Fibroblast of skin of abdomen (primary cell): ENCODE data around the gene USP20.
"Not testable (repeated sequence)": the region's sequence is repeated elsewhere in the genome, so short reads cannot be mapped to it uniquely, and the experiment has no call there.

Source experiments
- DNase-seq: peaks from one replicate; pipeline ENCODE4 v3.0.0-alpha.2; 2013

The USP20 gene

GRCh38 chr9:129876815-129877214 is 41.6 kb downstream of the USP20 start:
- no peak for DNase-seq

GRCh38 chr9:129878291-129878690 is 43.0 kb downstream of the USP20 start:
- no peak for DNase-seq

- DNase-seq = no peak
These were observed 43.9 kb downstream of the USP20 start for GRCh38 chr9:129879103-129879699.

- no peak for DNase-seq
These were observed 44.9 kb downstream of the USP20 start for GRCh38 chr9:129879991-129880653.

GRCh38 chr9:129880654-129881546 is 45.6 kb downstream of the USP20 start:
- peak; percentile 71 for DNase-seq

GRCh38 chr9:129881547-129882324 is 46.5 kb downstream of the USP20 start:
- no peak for DNase-seq

GRCh38 chr9:129884220-129885017 is 49.2 kb downstream of the USP20 start:
- peak; percentile 83 for DNase-seq

- DNase-seq = no peak
These were observed 49.9 kb downstream of the USP20 start for GRCh38 chr9:129885018-129885669.

GRCh38 chr9:129885670-129886106 is 50.4 kb downstream of the USP20 start:
- DNase-seq = peak; percentile 90

GRCh38 chr9:129886226-129887174 is 51.2 kb downstream of the USP20 start:
- no peak for DNase-seq

GRCh38 chr9:129887334-129888292 is 52.4 kb downstream of the USP20 start:
- peak; percentile 33 for DNase-seq

GRCh38 chr9:129888293-129889121 is 53.2 kb downstream of the USP20 start:
- DNase-seq = no peak

GRCh38 chr9:129889122-129889940 is 54.1 kb downstream of the USP20 start:
- DNase-seq = no peak

- no peak for DNase-seq
These were observed 54.9 kb downstream of the USP20 start for GRCh38 chr9:129889941-129890717.

GRCh38 chr9:129890718-129891299 is 55.6 kb downstream of the USP20 start:
- not testable (repeated sequence) for DNase-seq

GRCh38 chr9:129891569-129891968 is 56.3 kb downstream of the USP20 start:
- no peak for DNase-seq
